Retinal pigment epithelial cell (primary cell): ENCODE data around the gene CASP3.
"Not testable (repeated sequence)": the region's sequence is repeated elsewhere in the genome, so short reads cannot be mapped to it uniquely, and the experiment has no call there.

Source experiments
- DNase-seq: peaks from one replicate; pipeline ENCODE4 v3.0.0-alpha.2; 2010; ENCODE audit warnings: low read depth
- H3K4me3 ChIP-seq: 2 replicates; pipeline ENCODE4 v1.5.1; 2011; ENCODE audit warnings: mild to moderate bottlenecking, low read length, control low read depth, moderate library complexity
- CTCF ChIP-seq: conservative IDR thresholded peaks from 2 replicates; pipeline ENCODE4 v1.5.1; 2011; ENCODE audit warnings: low read depth, low read length, control low read depth, inconsistent platforms

CASP3 gene

GRCh38 chr4:184632842-184633241, 16.4 kb downstream of the CASP3 start:
- TF ChIP-seq CTCF: no peak
- no peak overlapping the region for H3K4me3 ChIP-seq
- no peak for DNase-seq

GRCh38 chr4:184628103-184628502, 21.1 kb downstream of the CASP3 start:
- no peak overlapping the region for H3K4me3 ChIP-seq
- no peak for DNase-seq
- no peak for TF ChIP-seq CTCF

- DNase-seq, H3K4me3 ChIP-seq: not testable (repeated sequence)
These were observed 23.3 kb downstream of the CASP3 start for GRCh38 chr4:184625783-184626596.

- no peak for TF ChIP-seq CTCF
- no peak for DNase-seq
- H3K4me3 ChIP-seq: no peak overlapping the region
These were observed 24.2 kb downstream of the CASP3 start for GRCh38 chr4:184624972-184625554.

- not testable (repeated sequence) for H3K4me3 ChIP-seq
These were observed 24.7 kb downstream of the CASP3 start for GRCh38 chr4:184624504-184624903.

GRCh38 chr4:184621518-184621917, 27.7 kb downstream of the CASP3 start:
- H3K4me3 ChIP-seq: no peak overlapping the region
- no peak for DNase-seq
- no peak for TF ChIP-seq CTCF

More at GRCh38 chr4:184624504-184624903, 24.7 kb downstream of the CASP3 start:
- DNase-seq: not testable (repeated sequence)

GRCh38 chr4:184620212-184620867, 28.9 kb downstream of the CASP3 start:
- no peak for TF ChIP-seq CTCF
- H3K4me3 ChIP-seq: no peak overlapping the region
- no peak for DNase-seq
